H1 (cell line): ENCODE measurements around the gene RTN3. TPM values are rescaled to one million over a fixed set of nuclear protein-coding genes. Genes with fewer than 3 reads are reported as not detected.

Experiments
- CTCF ChIA-PET: fragments of 300-600 bp; sonication (Branson Sonifier 250); formaldehyde crosslinking; loops from one replicate; lab custom pipeline; 2021; ENCODE audit not compliant: partially characterized antibody; lab: Charles Lee
- POLR2A ChIA-PET: fragments of 300-600 bp; sonication (Branson Sonifier 250); formaldehyde crosslinking; loops from one replicate; lab custom pipeline; 2021; ENCODE audit warnings: inconsistent platforms; ENCODE audit not compliant: partially characterized antibody; lab: Charles Lee
- DNase-seq, 2 experiments: peaks; one replicate each; pipeline versions ENCODE4 v3.0.0 to v3.0.0-alpha.2; 2010 to 2022; ENCODE audit warnings: low spot score in 2 of 2, low read depth in 1 of 2, mixed read lengths in 1 of 2
- FAIRE-seq: peaks from 2 replicates; lab custom pipeline; 2011; peaks lifted over from hg19 to GRCh38; lab: Jason Lieb, UNC
- H2AFZ ChIP-seq: 2 replicates; pipeline ENCODE4 v1.8.1; 2012; ENCODE audit warnings: low read length, inconsistent platforms
- H2AK5ac ChIP-seq: 2 replicates; pipeline ENCODE4 v1.6.1; 2013; ENCODE audit warnings: low read depth, low read length
- H2BK120ac ChIP-seq: replicated peaks from 2 replicates; pipeline ENCODE3; 2013; ENCODE audit warnings: low read depth, low read length, inconsistent platforms
- H2BK12ac ChIP-seq: 2 replicates; pipeline ENCODE4 v1.6.1; 2013; ENCODE audit warnings: low read depth, low read length
- H2BK15ac ChIP-seq: 2 replicates; pipeline ENCODE4 v1.6.1; 2013; ENCODE audit warnings: low read length
- H2BK20ac ChIP-seq: 2 replicates; pipeline ENCODE4 v1.6.1; 2013; ENCODE audit warnings: low read length
- H2BK5ac ChIP-seq: 2 replicates; pipeline ENCODE4 v1.6.1; 2013; ENCODE audit warnings: low read depth, low read length
- H3K14ac ChIP-seq: 2 replicates; pipeline ENCODE4 v1.6.1; 2013; ENCODE audit warnings: inconsistent platforms; ENCODE audit not compliant: insufficient read length
- H3K18ac ChIP-seq: 2 replicates; pipeline ENCODE4 v1.6.1; 2013; ENCODE audit warnings: low read length; ENCODE audit errors: extremely low read depth
- H3K23ac ChIP-seq: 2 replicates; pipeline ENCODE4 v1.6.1; 2013; ENCODE audit warnings: inconsistent platforms; ENCODE audit not compliant: insufficient read length
- H3K23me2 ChIP-seq: 2 replicates; pipeline ENCODE4 v1.6.1; 2013; ENCODE audit warnings: low read depth, low read length
- H3K27ac ChIP-seq: 2 replicates; pipeline ENCODE4 v1.6.1; 2011; ENCODE audit warnings: low read depth, low read length, inconsistent platforms
- H3K27me3 ChIP-seq, 4 experiments: replicated peaks in 1 of 4; 1 replicate in 1 of 4; 2 replicates in 3 of 4; pipeline versions ENCODE4 v1.6.1 to v1.8.1; 2011 to 2013; ENCODE audit warnings: low read length in 3 of 4, mild to moderate bottlenecking in 3 of 4, inconsistent platforms in 2 of 4, mixed read lengths in 2 of 4, moderate library complexity in 1 of 4; ENCODE audit not compliant: control insufficient read depth in 3 of 4, insufficient read depth in 3 of 4; ENCODE audit errors: extremely low read depth in 1 of 4
- H3K36me3 ChIP-seq, 4 experiments: 2 replicates each; pipeline versions ENCODE4 v1.6.1 to v1.8.1; 2011 to 2013; ENCODE audit warnings: mild to moderate bottlenecking in 4 of 4, low read length in 3 of 4, moderate library complexity in 2 of 4, control low read depth in 1 of 4, inconsistent platforms in 1 of 4; ENCODE audit not compliant: insufficient read depth in 4 of 4, control insufficient read depth in 2 of 4
- H3K4ac ChIP-seq: replicated peaks from 2 replicates; pipeline ENCODE3; 2013; ENCODE audit warnings: low read length, low read depth, mixed read lengths, inconsistent platforms; ENCODE audit not compliant: insufficient read length
- H3K4me1 ChIP-seq, 4 experiments: replicated peaks in 1 of 4; 1 replicate in 1 of 4; 2 replicates in 3 of 4; pipeline versions ENCODE4 v1.6.1 to v1.8.1; 2011 to 2013; ENCODE audit warnings: low read length in 3 of 4, inconsistent platforms in 2 of 4, mixed read lengths in 1 of 4; ENCODE audit not compliant: insufficient read depth in 4 of 4, control insufficient read depth in 3 of 4
- H3K4me2 ChIP-seq, 2 experiments: 2 replicates each; pipeline versions ENCODE4 v1.6.1 to v1.8.1; 2011 to 2013; ENCODE audit warnings: low read depth in 2 of 2, low read length in 2 of 2, control low read depth in 1 of 2, inconsistent platforms in 1 of 2, mild to moderate bottlenecking in 1 of 2; ENCODE audit not compliant: insufficient read depth in 1 of 2
- H3K4me3 ChIP-seq, 4 experiments: fragments of 200-600, 300-600 bp in 1 of 4; sonication (generic), shearing (Covaris generic), sonication (Bioruptor Twin) in 1 of 4; 2 replicates each; pipeline versions ENCODE4 v1.5.1 to v1.8.1; 2011 to 2016; ENCODE audit warnings: low read length in 4 of 4, low read depth in 3 of 4, control low read depth in 2 of 4, inconsistent platforms in 2 of 4, mild to moderate bottlenecking in 2 of 4, mixed read lengths in 1 of 4, moderate library complexity in 1 of 4; ENCODE audit not compliant: insufficient read depth in 2 of 4; ENCODE audit errors: extremely low read depth in 1 of 4
- H3K56ac ChIP-seq: replicated peaks from 2 replicates; pipeline ENCODE3; 2013; ENCODE audit warnings: low read depth, mild to moderate bottlenecking, mixed read lengths, low read length, inconsistent platforms; ENCODE audit not compliant: insufficient read length
- H3K79me1 ChIP-seq: 2 replicates; pipeline ENCODE4 v1.6.1; 2013; ENCODE audit warnings: low read depth, low read length, control low read depth
- H3K79me2 ChIP-seq, 2 experiments: 2 replicates each; pipeline versions ENCODE4 v1.6.1 to v1.8.1; 2012 to 2013; ENCODE audit warnings: low read length in 2 of 2, mild to moderate bottlenecking in 2 of 2, inconsistent platforms in 1 of 2; ENCODE audit not compliant: insufficient read depth in 2 of 2, control insufficient read depth in 1 of 2
- H3K9ac ChIP-seq, 4 experiments: replicated peaks in 1 of 4; 1 replicate in 1 of 4; 2 replicates in 3 of 4; pipeline versions ENCODE4 v1.6.1 to v1.8.1; 2011 to 2013; ENCODE audit warnings: low read depth in 3 of 4, low read length in 3 of 4, control low read depth in 2 of 4, mild to moderate bottlenecking in 2 of 4, moderate library complexity in 2 of 4, inconsistent platforms in 1 of 4; ENCODE audit errors: extremely low read depth in 1 of 4
- H3K9me3 ChIP-seq, 2 experiments: 2 replicates each; pipeline versions ENCODE4 v1.6.1 to v1.8.1; 2012 to 2013; ENCODE audit warnings: mild to moderate bottlenecking in 2 of 2, moderate library complexity in 2 of 2, control low read depth in 1 of 2, inconsistent platforms in 1 of 2, low read depth in 1 of 2, low read length in 1 of 2, mixed read lengths in 1 of 2; ENCODE audit not compliant: insufficient read depth in 2 of 2
- H4K20me1 ChIP-seq, 2 experiments: replicated peaks in 1 of 2; 2 replicates each; pipeline versions ENCODE3 to v1.8.1; 2011 to 2013; ENCODE audit warnings: inconsistent platforms in 2 of 2, low read length in 2 of 2, mild to moderate bottlenecking in 1 of 2; ENCODE audit not compliant: insufficient read depth in 2 of 2, control insufficient read depth in 1 of 2
- H4K5ac ChIP-seq: 2 replicates; pipeline ENCODE4 v1.6.1; 2013; ENCODE audit warnings: low read length, low read depth, mixed read lengths, inconsistent platforms; ENCODE audit not compliant: insufficient read length
- H4K8ac ChIP-seq: 2 replicates; pipeline ENCODE4 v1.8.0; 2013; ENCODE audit warnings: mild to moderate bottlenecking, moderate library complexity, low read length, inconsistent platforms; ENCODE audit not compliant: insufficient read depth; ENCODE audit errors: extremely low read depth
- H4K91ac ChIP-seq: replicated peaks from 2 replicates; pipeline ENCODE3; 2013; ENCODE audit warnings: low read length, mixed read lengths, inconsistent platforms; ENCODE audit not compliant: insufficient read length
- BCL11A ChIP-seq, 2 experiments: IDR thresholded peaks; one replicate each; pipeline ENCODE4 v1.6.1; 2011; ENCODE audit warnings: low read depth in 2 of 2, low read length in 2 of 2, mild to moderate bottlenecking in 2 of 2
- KDM4A ChIP-seq: IDR thresholded peaks from one replicate; pipeline ENCODE4 v1.7.1; 2012; ENCODE audit warnings: low read depth, mild to moderate bottlenecking, moderate library complexity, low read length, inconsistent platforms; ENCODE audit not compliant: severe bottlenecking
- NRF1 ChIP-seq: IDR thresholded peaks from 2 replicates; pipeline ENCODE4 v1.6.1; 2011; ENCODE audit warnings: mild to moderate bottlenecking, low read depth, low read length, improper control_type of control experiment
- POLR2A ChIP-seq, 2 experiments: IDR thresholded peaks; 1 replicate in 1 of 2; 2 replicates in 1 of 2; pipeline ENCODE4 v1.6.1; 2011; ENCODE audit warnings: low read depth in 2 of 2, low read length in 2 of 2, mild to moderate bottlenecking in 2 of 2; ENCODE audit errors: control extremely low read depth in 1 of 2
- RFX5 ChIP-seq: IDR thresholded peaks from 2 replicates; pipeline ENCODE4 v1.6.1; 2011; ENCODE audit warnings: low read depth, low read length, improper control_type of control experiment, borderline replicate concordance
- TEAD4 ChIP-seq: IDR thresholded peaks from 2 replicates; pipeline ENCODE4 v1.6.1; 2012; ENCODE audit warnings: low read depth, low read length, inconsistent platforms, mixed read lengths
- WGBS, 2 experiments: shearing (Covaris generic) in 1 of 2; methylation state at CpG; one replicate each; pipeline versions ENCODE4 v1.1.6 to v1.1.7; 2013 to 2015; ENCODE audit warnings: low lambda C conversion rate in 2 of 2, mixed read lengths in 2 of 2, inconsistent platforms in 1 of 2, low coverage in 1 of 2, missing lambda C conversion rate in 1 of 2; ENCODE audit not compliant: insufficient replicate concordance in 2 of 2, insufficient coverage in 1 of 2, insufficient read length in 1 of 2; ENCODE audit errors: extremely low coverage in 1 of 2, missing lambda C conversion rate in 1 of 2; 5-methylcytosine and 5-hydroxymethylcytosine counted together
- polyA plus RNA-seq, 7 experiments: library from polyadenylated mRNA; depleted of rRNA in 3 of 7; stranded (reverse) in 5 of 7; unstranded in 2 of 7; fragments of >200 nt in 5 of 7; fragments of 200-250 nt in 2 of 7; gene quantifications; 1 replicate in 5 of 7; 2 replicates in 1 of 7; 4 replicates in 1 of 7; pipeline versions ENCODE4 v1.2.1 to v1.2.3, GENCODE V29; 2011 to 2013; ENCODE audit warnings: missing spikeins in 2 of 7, mixed read lengths in 2 of 7
- total RNA-seq: library from RNA; stranded (reverse); fragmentation: NEBNext Ultra II Directional; extraction: Animal tissue kit (Norgen Biotek cat#: 25700); gene quantifications from 2 replicates; pipeline ENCODE4 v1.2.1, GENCODE V29; 2021
- TF ChIP-seq, protein P1 (sequence below), 3 experiments: IDR thresholded peaks; 1 replicate in 2 of 3; 2 replicates in 1 of 3; pipeline versions ENCODE4 v1.5.1 to v1.6.1; 2011; ENCODE audit warnings: low read length in 3 of 3, mild to moderate bottlenecking in 3 of 3, inconsistent platforms in 2 of 3, low read depth in 1 of 3, moderate library complexity in 1 of 3; ENCODE audit not compliant: insufficient read depth in 1 of 3; ENCODE audit errors: control extremely low read depth in 1 of 3

RTN3 gene
- total and polyA plus RNA-seq, 2 of the 8 experiments (the other 6 are each of a cell fraction or from before 2014, with no cell fraction given), result 160 to 203 TPM

DNA sequence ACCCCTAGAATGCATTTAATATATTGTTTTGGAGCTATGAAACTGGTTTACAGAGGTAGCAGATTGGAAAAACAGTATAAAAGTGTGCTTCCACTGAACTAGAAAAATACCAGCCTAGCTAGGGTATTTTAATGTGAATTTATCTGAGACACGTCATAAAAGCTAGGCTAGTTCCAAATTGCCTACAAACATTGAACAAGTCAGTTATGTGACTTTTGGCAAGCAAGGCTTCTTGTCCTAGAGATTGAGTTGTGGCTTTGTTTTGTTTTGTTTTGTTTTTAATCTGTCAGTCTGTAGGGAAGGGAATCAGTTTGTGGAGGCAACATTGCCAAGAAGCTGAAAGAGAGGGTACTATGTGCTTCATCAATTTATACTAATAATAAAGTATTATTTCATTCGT lies 24.2 kb downstream of the RTN3 start:
- Histone ChIP-seq H2BK12ac (no peak overlapping the region), H3K23ac (no peak overlapping the region), H2BK120ac (no peak overlapping the region), H3K18ac (no peak overlapping the region), H2AFZ (no peak overlapping the region), H3K4me2 (no peak overlapping the region), H4K91ac (no peak overlapping the region), H3K9me3 (no peaks in the 10 kb centered on the region), H3K4ac (no peak overlapping the region), H3K27me3 (no peaks in the 10 kb centered on the region), H3K79me2 (peaks cover 5 to 91% of the 10 kb centered on the region in 2 experiments), H3K9ac (no peak overlapping the region), H4K5ac (no peak overlapping the region), H2BK5ac (no peak overlapping the region), H3K23me2 (no peaks in the 10 kb centered on the region), H3K27ac (no peak overlapping the region), H4K8ac (no peak overlapping the region), H3K36me3 (no peaks in the 10 kb centered on the region; a peak in 1 of 8 replicates), H3K4me3 (no peak overlapping the region), H2AK5ac (no peak overlapping the region), H4K20me1 (peaks cover 9% of the 10 kb centered on the region in 2 experiments), H3K4me1 (no peaks in the 10 kb centered on the region), H2BK20ac (no peak overlapping the region), H2BK15ac (no peak overlapping the region), H3K79me1 (no peaks in the 10 kb centered on the region; the same call in 1 of the 2 replicates), H3K14ac (no peak overlapping the region), H3K56ac (no peak overlapping the region)
- FAIRE-seq (no peak), DNase-seq (no peak)
- 84% methylated on average over 2 of the region's 2 CpGs; no CpG with 5 or more reads in 1 of the 2 experiments for WGBS, 2 experiments
- ChIA-PET POLR2A (no interaction called here), CTCF (interaction anchor here (0.7 to 1.5 kb wide), 5 partner anchors 10 to 66 kb away, joined by 3 to 4 read pairs (median 3); no protein-coding TSS in a partner anchor)
- TF ChIP-seq, protein P1, sequence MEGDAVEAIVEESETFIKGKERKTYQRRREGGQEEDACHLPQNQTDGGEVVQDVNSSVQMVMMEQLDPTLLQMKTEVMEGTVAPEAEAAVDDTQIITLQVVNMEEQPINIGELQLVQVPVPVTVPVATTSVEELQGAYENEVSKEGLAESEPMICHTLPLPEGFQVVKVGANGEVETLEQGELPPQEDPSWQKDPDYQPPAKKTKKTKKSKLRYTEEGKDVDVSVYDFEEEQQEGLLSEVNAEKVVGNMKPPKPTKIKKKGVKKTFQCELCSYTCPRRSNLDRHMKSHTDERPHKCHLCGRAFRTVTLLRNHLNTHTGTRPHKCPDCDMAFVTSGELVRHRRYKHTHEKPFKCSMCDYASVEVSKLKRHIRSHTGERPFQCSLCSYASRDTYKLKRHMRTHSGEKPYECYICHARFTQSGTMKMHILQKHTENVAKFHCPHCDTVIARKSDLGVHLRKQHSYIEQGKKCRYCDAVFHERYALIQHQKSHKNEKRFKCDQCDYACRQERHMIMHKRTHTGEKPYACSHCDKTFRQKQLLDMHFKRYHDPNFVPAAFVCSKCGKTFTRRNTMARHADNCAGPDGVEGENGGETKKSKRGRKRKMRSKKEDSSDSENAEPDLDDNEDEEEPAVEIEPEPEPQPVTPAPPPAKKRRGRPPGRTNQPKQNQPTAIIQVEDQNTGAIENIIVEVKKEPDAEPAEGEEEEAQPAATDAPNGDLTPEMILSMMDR (IDR thresholded peaks at IDR 0.05; ENCODE audit: control extremely low read depth in 1 of 3, insufficient read depth in 1 of 3, low read depth in 1 of 3, low read length in 3 of 3), result no peak
- TF ChIP-seq BCL11A (IDR thresholded peaks at IDR 0.05; ENCODE audit: low read depth in 2 of 2, low read length in 2 of 2) (no peak), POLR2A (IDR thresholded peaks at IDR 0.05; ENCODE audit: control extremely low read depth in 1 of 2, low read depth in 2 of 2, low read length in 2 of 2) (no peak), RFX5 (no peak), TEAD4 (no peak), NRF1 (no peak), KDM4A (no peak)
